NCI-H2171 treated with DMSO at 0.1 percent for 48 hours (cell line): ENCODE measurements around the gene PCSK9.
"Not testable (repeated sequence)": the region's sequence is repeated elsewhere in the genome, so short reads cannot be mapped to it uniquely, and the experiment has no call there.

Experiments used
- DNase-seq: peaks from one replicate; lab custom pipeline; 2025; lab: John Stamatoyannopoulos, UW

Gene PCSK9

DNA sequence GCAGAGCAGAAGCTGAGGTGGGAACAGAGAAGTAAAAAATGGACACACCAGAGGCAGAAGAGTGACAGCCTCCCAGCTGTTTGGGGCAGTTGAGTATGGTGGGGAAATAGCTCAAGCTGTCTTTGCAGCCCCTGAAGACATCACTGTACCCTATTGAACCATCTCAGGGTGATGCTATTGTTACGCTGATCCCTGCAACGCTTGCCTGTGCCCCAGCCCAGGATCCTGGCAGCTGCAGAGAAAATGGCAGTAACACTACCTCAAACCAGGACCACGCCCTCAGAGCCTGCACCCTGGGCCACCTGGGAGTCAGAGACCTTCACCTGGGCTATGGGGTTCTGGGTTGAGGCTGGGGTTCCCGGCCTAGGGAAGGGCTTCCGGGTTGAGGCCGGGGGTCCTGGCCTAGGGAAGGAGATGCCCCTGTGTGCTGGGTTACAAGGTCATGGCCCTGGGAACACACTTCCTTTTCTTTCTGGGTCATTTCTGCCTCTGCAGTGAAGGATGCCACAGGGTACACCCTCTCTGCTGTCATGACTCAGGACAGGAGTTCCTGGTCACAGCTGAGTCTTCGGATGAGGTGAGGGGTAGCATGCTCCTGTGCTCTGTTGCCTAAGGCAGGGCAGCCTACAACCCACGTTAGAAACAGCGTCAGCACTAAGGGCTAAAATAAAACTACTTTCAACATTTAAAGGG, 29.0 kb upstream of the PCSK9 start:
- no peak for DNase-seq

DNA sequence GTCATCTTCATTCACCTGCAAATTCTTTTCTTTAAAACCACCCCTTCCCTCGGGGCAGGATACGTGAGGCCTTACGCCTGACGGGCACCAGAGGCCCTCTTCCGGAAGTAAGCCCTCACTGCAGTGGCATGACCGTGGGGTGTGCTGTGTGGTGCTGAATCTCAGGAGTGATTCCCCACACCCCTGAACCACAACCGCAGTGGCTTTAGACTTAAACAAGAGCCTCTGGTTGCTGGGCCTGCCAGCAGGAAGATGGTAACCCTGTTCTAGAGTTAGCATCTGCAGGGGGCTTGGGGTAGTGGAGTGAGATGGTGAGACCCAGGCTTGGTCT, 28.5 kb upstream of the PCSK9 start:
- no peak for DNase-seq

DNA sequence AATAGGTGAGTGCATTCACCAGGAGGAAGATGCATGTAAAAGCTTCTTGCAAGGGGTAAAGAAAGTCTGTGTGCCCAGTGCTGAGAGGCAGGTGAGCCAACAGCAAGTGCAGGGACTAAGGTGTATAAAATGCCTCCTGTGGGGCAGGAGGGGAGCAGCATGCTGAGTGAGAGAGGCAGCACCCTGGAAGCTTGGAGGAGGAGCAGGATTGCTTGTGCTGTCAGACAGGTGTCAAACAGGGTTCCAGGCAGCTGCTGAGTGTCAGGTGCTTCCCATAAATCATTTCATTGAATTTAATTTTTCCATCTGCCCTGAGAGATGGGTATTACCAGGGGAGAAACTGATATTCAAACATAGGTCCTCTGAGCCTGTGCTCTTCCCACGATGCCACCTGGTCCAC, 26.7 kb upstream of the PCSK9 start:
- DNase-seq = peak; percentile 97

DNA sequence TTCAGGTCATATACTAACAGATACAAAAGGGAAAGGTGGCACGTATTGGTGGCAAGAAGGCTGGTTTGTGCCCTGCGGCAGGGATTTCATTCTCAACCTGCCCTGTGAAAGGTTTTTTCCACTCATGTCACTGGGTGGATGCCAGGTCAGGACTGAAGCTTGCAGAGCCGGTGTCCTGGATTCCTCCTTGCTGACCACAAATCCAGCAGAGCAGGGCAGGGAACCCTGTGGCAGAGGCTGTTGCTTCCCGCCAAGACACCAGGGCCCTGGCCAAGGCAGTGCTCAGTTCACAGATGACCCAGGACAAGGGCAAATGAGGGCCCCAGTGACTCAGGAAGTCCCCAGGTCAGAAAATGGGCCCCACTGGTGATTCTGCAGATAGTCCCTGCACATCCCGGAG, 24.2 kb upstream of the PCSK9 start:
- DNase-seq = no peak

DNA sequence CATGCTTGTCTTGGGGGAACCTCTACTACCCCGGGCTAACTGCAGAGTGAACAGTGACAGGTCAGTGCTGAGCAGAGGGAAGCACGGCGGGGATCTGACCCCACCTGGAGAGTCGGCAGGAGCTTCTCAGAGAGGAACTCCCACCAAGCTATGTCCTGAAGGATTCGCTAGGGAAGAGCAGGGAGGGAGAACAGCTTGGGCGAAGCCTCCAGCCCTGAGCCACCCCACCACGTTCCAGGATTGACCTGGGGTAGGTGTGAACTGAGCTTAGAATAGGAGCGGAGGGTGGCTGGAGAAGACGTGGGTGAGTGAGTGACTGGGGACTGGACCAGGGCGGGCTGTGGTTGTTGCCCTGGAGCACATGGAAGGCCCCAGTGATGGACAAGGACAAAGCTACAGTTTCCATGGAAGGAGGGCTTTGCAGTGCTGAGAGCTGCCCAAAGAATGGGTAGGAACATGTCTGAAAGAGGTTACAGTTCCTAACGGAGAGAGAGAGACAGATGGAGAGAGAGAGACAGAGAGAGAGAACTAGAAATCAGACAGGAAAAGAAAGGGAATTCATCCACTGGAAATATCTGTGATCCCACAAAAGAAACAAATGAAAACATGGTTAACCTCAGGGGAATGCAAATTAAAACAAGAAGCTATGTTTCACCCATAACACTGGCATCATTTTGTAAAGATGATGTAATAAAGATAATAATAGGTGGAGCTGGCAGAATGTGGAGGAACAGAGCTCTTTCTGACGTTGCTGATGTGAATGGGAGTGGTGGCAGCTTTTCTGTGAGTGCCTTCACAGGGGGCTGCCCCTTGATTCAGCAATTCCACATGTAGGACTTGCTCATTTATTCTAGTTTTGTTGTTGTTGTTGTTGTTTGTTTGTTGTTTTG, 23.4 kb upstream of the PCSK9 start:
- DNase-seq = no peak

DNA sequence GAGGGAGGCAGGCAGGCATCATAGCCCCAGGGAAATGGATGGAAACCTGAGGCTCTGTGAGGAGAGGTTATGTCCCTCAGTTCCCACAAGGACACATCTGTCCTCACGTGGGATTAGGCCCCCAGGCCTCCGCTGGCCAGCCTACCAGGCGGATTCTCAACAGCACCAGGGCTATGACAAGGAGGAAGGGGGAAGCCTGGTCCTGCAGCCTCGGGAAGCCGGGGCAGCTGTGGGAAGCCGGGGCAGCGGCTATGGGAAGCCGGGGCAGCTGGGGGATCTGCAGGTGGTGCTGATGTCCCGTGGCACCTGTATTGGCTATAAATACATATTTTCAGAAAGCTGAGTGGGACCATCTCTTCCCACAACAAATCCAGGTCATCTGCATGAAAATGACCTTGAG, 21.0 kb upstream of the PCSK9 start:
- no peak for DNase-seq

DNA sequence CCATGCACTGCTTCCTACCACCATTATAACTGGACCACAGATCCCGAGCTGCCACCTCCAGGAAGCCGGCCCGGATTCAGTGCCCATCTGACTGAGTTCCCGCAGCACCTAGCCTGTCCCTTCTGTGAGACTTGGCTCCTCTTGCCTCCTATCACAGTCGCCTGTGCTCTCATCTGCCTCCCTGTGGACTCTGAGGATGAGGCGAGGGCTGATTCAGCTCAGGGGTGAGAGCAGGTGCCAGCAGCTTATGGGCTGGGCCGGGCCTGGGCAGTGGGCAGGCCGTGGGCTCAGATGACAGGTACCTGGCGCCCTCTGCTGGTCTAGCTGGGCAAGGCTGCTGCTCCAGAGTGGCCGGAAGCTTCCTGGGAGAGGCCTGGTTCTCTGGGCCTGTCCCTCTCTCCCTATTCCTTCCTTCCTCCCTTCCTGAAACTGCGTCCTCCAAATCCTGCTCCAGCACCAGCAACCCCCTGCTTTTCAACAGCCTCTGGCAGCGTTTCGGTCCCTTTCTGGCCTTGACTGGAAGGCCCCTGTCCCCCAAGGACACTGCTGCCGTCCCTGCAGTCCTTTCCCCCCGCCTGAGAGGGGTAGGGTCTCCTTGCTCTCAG, 17.3 kb upstream of the PCSK9 start:
- peak; percentile 88 for DNase-seq

DNA sequence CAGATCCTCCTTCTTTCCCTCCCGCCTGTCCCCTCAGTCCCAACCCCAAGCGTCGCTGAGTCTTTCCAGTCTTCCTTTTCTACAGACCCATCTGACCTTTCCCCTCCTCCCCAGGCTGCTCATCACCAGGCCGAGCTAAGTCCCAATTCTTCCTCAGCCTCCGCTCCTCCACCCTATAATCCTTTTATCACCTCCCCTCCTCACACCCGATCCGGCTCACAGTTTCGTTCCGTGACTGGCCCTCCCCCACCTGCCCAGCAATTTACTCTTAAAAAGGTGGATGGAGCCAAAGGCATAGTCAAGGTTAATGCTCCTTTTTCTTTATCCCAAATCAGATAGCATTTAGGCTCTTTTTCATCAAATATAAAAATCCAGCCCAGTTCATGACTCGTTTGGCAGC, 15.2 kb upstream of the PCSK9 start:
- not testable (repeated sequence) for DNase-seq

DNA sequence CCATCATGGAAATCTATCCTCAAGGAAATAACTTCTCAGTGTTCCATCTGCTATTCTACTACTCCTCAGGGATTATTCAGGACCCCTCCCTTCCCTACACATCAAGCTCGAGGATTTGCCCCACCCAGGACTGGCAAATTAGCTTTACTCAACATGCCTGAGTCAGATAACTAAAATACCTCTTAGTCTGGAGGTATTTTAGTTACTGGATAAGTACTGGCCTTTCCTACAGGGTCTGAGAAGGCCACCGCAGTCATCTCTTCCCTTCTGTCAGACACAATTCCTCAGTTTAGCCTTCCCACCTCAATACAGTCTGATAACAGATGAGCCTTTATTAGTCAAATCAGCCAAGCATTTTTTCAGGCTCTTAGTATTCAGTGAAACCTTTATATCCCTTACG, 12.7 kb upstream of the PCSK9 start:
- DNase-seq = not testable (repeated sequence)

DNA sequence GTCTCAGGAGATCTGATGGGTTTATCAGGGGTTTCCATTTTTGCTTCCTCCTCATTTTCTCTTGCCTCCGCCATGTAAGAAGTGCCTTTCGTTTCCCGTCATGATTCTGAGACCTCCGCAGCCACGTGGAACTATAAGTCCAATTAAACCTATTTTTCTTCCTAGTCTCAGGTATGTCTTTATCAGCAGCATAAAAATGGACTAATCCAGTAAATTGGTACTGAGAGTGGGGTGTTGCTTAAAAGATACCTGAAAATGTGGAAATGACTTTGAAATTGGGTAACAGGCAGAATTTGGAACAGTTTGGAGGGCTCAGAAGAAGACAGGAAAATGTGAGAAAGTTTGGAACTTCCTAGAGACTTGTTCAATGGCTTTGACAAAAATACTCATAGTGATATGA, 8.2 kb upstream of the PCSK9 start:
- DNase-seq = not testable (repeated sequence)

DNA sequence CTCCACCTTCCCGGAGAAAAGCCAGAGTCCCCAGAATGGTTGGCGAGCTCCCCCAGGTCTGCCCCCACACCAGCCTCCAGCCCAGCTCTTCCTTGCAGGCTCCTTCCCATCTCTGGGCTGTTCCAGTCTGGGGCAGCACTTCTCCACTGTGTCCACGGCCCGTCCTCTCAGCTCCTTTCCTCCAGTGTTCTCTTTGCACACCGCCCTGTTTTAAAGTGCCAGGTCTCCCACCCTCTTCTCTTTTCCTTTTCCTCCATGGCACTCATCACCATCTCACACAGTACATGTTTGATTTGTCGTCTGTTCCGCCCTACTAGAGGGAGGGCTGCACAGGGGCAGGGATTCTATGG, 6.1 kb upstream of the PCSK9 start:
- DNase-seq = no peak

DNA sequence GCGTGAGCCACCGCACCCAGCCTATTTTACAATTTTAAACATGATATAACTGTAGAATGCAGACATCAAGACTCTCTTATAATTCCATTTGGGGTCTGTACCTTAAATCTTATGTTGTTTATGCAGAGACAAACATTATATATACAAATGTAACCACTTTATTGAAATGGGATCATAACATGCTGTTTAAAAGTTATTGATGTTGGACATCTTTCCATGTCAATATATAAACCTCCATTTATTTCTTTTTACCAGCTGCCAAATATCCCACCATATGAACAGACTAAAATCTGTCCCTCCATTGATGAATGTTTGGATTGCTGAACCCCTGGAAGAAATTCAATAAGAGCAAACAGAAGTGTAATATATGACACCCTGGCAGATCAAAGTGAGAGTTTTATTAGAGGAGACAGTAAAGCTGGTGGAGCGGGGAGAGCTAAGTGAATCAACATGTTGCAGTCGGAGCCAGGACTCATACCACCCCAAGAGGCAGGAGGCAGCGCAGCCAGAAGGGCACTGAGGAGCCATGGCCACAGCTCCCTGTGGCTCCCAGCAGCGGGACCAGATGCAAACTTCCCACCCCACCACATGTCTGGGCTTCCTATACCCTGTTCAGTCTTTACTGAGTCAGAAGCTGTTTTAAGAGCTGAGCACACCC, 4.7 kb upstream of the PCSK9 start:
- DNase-seq = no peak

DNA sequence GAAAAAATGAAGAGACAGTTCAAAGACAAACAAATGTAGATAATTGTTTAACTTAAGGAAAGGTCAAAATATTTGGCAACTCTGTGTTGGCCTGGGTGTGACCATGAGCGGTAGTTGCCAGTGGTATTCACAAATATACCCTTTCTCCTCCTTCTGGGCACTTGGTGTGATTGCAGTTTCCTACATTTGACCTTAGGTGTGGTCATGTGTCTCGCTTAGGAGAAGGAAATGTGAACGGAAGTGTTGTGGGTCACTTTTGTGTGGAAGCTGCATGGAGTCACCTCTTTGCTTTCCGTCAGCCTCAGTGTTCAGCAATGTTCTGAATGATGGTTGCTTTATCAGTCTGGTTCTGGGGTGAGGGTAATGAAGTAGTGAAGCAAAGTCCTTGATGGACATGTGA, 3.4 kb upstream of the PCSK9 start:
- DNase-seq = no peak

DNA sequence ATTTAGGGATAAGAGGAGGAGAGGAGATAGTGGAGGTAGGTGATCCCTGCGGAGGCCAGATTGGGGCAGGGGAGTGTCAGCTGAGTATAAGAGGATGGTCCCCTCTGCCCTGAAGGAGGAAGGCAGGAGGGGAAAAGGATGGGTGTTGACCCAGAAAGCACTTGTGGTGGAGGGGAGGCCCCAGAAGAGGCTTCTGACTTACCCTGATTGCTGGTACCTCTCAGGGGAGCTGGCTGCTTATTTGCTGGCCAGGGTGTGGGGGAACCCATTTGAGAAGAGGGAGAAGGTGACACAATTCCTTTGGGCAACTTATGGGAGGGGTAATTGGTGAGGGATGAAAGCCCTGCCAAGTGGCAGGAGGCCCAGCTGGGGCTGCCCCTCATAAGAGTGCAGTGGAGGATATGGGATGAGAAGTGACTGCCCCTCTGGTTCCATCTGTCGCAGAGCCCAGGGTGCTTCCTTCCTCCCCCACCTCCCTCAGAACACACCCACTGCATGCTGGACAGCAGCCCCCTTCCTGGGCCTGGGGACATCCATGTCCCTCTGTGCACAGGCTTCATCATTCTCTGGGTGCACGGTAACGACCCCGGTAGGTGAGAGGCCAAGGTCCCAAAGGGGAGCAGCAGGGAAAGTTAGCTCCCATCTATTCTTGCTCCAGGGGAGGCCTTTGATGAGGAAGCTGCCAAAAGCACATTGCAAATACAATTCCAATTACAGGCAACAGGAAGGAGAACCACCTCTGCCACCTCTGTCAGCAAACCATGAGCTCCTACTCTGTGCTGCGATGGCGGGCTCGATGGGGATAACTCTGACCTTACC, 1.4 kb upstream of the PCSK9 start:
- DNase-seq = no peak

DNA sequence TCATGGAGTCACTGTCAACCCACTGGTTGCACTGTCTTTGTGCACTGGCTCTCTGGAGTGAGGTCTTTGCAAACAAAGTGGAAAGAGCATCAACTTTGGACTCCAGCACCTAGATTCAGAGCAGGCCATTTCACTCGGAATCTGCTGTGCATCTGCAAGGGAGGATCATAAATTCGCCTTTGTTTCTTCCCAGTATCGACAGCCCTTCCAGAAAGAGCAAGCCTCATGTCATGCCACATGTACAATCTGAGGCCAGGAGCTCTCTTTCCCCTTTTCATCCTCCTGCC, 853 bp upstream of the PCSK9 start:
- DNase-seq = no peak

DNA sequence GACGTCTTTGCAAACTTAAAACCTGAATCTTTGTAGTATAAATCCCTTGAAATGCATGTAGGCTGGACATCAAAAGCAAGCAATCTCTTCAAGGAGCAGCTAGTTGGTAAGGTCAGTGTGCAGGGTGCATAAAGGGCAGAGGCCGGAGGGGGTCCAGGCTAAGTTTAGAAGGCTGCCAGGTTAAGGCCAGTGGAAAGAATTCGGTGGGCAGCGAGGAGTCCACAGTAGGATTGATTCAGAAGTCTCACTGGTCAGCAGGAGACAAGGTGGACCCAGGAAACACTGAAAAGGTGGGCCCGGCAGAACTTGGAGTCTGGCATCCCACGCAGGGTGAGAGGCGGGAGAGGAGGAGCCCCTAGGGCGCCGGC, 390 bp upstream of the PCSK9 start:
- no peak for DNase-seq

DNA sequence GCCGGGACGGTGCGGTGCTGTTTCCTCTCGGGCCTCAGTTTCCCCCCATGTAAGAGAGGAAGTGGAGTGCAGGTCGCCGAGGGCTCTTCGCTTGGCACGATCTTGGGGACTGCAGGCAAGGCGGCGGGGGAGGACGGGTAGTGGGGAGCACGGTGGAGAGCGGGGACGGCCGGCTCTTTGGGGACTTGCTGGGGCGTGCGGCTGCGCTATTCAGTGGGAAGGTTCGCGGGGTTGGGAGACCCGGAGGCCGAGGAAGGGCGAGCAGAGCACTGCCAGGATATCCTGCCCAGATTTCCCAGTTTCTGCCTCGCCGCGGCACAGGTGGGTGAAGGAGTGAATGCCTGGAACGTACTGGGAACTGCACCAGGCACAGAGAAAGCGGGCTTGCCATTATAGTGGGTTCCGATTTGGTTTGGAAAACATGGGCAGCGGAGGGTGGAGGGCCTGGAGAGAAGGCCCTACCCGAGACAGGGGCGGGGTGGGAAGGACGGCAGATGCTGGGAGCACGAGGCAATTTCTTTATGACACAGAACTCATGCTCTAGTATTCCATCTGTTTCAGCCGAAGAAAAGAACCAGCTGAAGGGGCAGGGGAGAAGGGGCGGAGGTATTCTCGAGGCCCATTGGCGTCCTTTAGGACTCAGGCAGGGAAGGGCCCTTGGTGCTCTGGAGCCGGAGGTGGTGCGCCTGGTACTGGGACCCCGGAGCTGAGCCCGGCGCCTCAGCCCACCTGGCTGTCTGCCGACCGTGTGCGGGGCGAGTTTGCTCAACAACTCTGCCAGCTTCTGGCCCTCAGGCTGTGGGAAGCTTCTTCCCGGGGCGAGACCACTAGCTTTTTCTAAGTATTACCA, 960 bp downstream of the PCSK9 start:
- DNase-seq = peak; percentile 79

DNA sequence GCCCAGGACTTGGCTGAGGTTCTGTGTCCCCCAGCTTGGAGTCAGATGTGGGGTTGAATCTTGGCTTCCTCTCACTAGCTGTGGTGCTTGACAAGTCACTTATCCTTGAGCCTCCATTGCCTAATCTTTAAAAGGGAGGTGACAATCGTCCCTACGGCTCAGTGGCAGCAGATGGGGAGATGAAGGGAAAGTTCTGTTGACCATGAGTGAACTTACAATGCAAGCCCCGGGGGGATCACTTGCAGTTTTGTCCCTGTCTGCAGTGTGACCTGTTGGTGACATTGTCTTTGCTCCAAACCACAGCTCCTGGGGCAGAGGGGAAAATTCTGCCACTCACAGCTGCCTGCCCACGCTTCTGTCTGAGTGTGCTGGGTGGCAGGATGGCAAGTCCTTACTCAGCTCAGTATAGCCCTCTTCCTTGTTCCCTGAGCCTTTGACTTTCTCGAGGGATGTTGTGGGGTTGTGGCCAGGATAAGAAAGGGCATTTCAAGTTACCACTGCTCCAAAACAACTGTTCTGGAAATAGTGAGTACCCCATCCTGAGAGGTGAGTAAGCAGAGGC, 1.7 kb downstream of the PCSK9 start:
- DNase-seq = peak; percentile 45

DNA sequence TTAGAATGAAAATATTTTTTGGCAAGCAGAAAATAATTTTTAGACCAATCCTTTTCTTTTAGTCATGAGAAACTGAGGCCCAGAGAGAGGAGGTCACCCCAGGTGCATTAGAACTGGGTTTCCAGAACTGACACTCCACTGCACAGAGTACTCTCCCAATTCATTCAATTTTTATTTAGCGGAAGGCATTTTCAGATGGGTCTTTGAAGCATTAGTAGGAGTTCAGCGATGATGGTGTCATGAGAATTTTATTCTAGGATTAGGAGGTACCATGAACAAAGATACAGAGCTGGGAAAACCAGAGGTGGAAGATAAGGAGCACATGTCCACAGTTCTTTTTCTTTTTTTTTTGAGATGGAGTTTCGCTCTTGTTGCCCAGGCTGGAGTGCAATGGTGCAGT, 2.3 kb downstream of the PCSK9 start:
- DNase-seq = no peak

DNA sequence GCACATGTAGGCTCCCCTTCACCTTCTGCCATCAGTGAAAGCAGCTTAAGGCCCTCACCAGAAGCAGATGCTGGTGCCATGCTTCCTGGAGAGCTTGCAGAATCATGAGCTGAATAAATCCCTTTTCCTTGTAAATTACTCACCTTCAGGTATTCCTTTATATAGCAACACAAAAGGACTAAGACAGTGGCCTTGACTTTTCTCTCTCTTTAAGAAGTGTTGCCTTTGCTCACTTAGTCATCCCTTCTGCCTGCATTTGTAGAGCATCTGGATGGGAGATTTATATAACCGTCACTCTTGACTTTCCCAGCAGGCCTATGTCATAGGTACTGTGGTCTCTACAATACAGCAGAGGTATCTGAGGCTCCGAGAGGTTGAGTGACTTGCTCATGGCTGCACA, 3.7 kb downstream of the PCSK9 start:
- DNase-seq = no peak

DNA sequence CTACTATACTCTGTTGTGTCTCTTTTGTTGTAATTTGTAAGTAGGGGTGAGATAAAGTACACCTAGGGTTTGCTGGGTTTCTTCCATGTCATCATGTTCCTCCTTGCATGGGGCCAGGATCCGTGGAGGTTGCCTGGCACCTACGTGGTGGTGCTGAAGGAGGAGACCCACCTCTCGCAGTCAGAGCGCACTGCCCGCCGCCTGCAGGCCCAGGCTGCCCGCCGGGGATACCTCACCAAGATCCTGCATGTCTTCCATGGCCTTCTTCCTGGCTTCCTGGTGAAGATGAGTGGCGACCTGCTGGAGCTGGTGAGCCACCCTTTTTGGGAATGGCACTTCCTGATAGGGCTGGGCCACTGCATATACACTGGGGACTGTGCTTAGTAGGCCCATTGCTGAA, 4.4 kb downstream of the PCSK9 start:
- DNase-seq = no peak
